ENCODE results near the gene PEX26.
"Not testable (repeated sequence)": the region's sequence is repeated elsewhere in the genome, so short reads cannot be mapped to it uniquely, and the experiment has no call there.

Gene PEX26

DNA sequence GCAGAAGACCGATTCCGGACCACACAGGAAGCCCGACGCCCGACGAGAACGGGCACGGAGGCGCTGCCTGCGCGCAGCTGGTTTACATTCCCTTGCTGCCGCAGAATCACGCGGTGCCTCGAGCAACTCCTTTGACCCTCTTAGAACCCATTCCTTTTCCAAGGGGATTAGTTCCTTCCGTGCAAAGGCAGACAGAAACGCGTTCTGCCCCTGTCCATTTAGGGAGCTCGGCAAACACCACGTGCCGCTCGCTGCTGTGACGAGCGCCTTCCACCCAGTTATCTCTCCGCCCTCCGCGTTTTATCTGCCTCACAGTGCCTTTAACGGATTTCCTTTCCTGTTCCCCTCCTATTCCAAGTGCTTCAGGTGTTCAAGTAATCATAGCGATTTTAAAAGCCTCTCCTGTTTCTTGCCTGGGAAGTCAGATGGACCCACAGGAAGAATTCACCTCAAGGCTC lies 29.3 kb upstream of the PEX26 start:
- 54% methylated on average over 23 of the region's 29 CpGs for WGBS (ENCODE audit: insufficient coverage)
- DNase-seq = peak in 1 of 3 donors; percentile 26
- H3K9me3 ChIP-seq (ENCODE audit: control extremely low read depth in 1 of 5, control insufficient read depth in 4 of 5, insufficient read depth in 2 of 5, low read depth in 1 of 5, low read length in 4 of 5) = peaks cover 0 to 6% (median 0%) of the 10 kb centered on the region in 5 experiments
- H3K27ac ChIP-seq (ENCODE audit: insufficient read depth in 1 of 2, low read depth in 1 of 2, low read length in 2 of 2, poor library complexity in 1 of 2, severe bottlenecking in 2 of 2) = no peak overlapping the region
- POLR2A ChIA-PET = no interaction called here
- no peaks in the 10 kb centered on the region for H3K36me3 ChIP-seq (ENCODE audit: control insufficient read depth in 4 of 4, insufficient read depth in 4 of 4, low read length in 3 of 4)
- H3K4me3 ChIP-seq (ENCODE audit: control insufficient read depth in 1 of 7, extremely low read depth in 1 of 7, insufficient read depth in 4 of 7, low read depth in 2 of 7, low read length in 6 of 7) = no peak overlapping the region
- peaks cover 0 to 9% (median 3%) of the 10 kb centered on the region in 5 experiments for H3K27me3 ChIP-seq (replicated peaks in 2 of 5; ENCODE audit: control insufficient read depth in 4 of 5, insufficient read depth in 5 of 5, low read length in 4 of 5)
- H3K4me1 ChIP-seq (ENCODE audit: control extremely low read depth in 1 of 4, control insufficient read depth in 4 of 4, insufficient read depth in 4 of 4, low read length in 3 of 4) = no peaks in the 10 kb centered on the region
- CTCF ChIA-PET = no interaction called here

GRCh38 chr22:18050065-18050464 lies 27.7 kb upstream of the PEX26 start:
- 98% methylated on average over 4 of the region's 5 CpGs for WGBS (ENCODE audit: insufficient coverage)
- Histone ChIP-seq H3K4me1 (ENCODE audit: control extremely low read depth in 1 of 4, control insufficient read depth in 4 of 4, insufficient read depth in 4 of 4, low read length in 3 of 4) (no peaks in the 10 kb centered on the region), H3K36me3 (ENCODE audit: control insufficient read depth in 4 of 4, insufficient read depth in 4 of 4, low read length in 3 of 4) (no peaks in the 10 kb centered on the region), H3K9me3 (ENCODE audit: control extremely low read depth in 1 of 5, control insufficient read depth in 4 of 5, insufficient read depth in 2 of 5, low read depth in 1 of 5, low read length in 4 of 5) (peaks cover 0 to 6% (median 0%) of the 10 kb centered on the region in 5 experiments), H3K27me3 (replicated peaks in 2 of 5; ENCODE audit: control insufficient read depth in 4 of 5, insufficient read depth in 5 of 5, low read length in 4 of 5) (peaks cover 0 to 9% (median 3%) of the 10 kb centered on the region in 5 experiments), H3K4me3 (ENCODE audit: control insufficient read depth in 1 of 7, extremely low read depth in 1 of 7, insufficient read depth in 4 of 7, low read depth in 2 of 7, low read length in 6 of 7) (no peak overlapping the region), H3K27ac (ENCODE audit: insufficient read depth in 1 of 2, low read depth in 1 of 2, low read length in 2 of 2, poor library complexity in 1 of 2, severe bottlenecking in 2 of 2) (no peak overlapping the region)
- CTCF ChIA-PET = no interaction called here
- no peak for DNase-seq
- POLR2A ChIA-PET = no interaction called here

DNA sequence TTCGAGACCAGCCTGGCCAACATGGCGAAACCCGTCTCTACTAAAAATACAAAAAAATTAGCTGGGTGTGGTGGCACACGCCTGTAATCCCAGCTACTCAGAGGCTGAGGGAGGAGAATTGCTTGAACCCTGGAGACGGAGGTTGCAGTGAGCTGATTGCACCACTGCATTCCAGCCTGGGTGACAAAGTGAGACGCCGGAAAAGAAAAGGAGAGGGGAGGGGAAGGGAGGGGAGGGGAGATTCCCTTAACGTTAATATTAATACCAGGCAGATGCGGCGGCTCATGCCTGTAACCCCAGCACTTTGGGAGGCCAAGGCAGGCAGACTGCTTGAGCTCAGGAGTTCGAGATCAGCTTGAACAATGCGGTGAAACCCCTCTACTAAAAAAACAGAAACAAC lies 26.7 kb upstream of the PEX26 start:
- H3K4me1 ChIP-seq (ENCODE audit: control extremely low read depth in 1 of 4, control insufficient read depth in 4 of 4, insufficient read depth in 4 of 4, low read length in 3 of 4); H3K27me3 ChIP-seq (replicated peaks in 2 of 5; ENCODE audit: control insufficient read depth in 4 of 5, insufficient read depth in 5 of 5, low read length in 4 of 5); H3K36me3 ChIP-seq (ENCODE audit: control insufficient read depth in 4 of 4, insufficient read depth in 4 of 4, low read length in 3 of 4); H3K9me3 ChIP-seq (ENCODE audit: control extremely low read depth in 1 of 5, control insufficient read depth in 4 of 5, insufficient read depth in 2 of 5, low read depth in 1 of 5, low read length in 4 of 5); H3K4me3 ChIP-seq (ENCODE audit: control insufficient read depth in 1 of 7, extremely low read depth in 1 of 7, insufficient read depth in 4 of 7, low read depth in 2 of 7, low read length in 6 of 7); POLR2A ChIA-PET; DNase-seq; H3K27ac ChIP-seq (ENCODE audit: insufficient read depth in 1 of 2, low read depth in 1 of 2, low read length in 2 of 2, poor library complexity in 1 of 2, severe bottlenecking in 2 of 2): not testable (repeated sequence)
- CTCF ChIA-PET = interaction anchor here (1.3 kb wide), 1 partner anchor 27 kb away, joined by 3 read pairs; the partner anchor contains the start of gene PEX26
- WGBS (ENCODE audit: insufficient coverage) = 93% methylated on average over 5 of the region's 12 CpGs

GRCh38 chr22:18053216-18053946 lies 24.4 kb upstream of the PEX26 start:
- H3K27me3 ChIP-seq (replicated peaks in 2 of 5; ENCODE audit: control insufficient read depth in 4 of 5, insufficient read depth in 5 of 5, low read length in 4 of 5); H3K4me3 ChIP-seq (ENCODE audit: control insufficient read depth in 1 of 7, extremely low read depth in 1 of 7, insufficient read depth in 4 of 7, low read depth in 2 of 7, low read length in 6 of 7); H3K9me3 ChIP-seq (ENCODE audit: control extremely low read depth in 1 of 5, control insufficient read depth in 4 of 5, insufficient read depth in 2 of 5, low read depth in 1 of 5, low read length in 4 of 5); H3K4me1 ChIP-seq (ENCODE audit: control extremely low read depth in 1 of 4, control insufficient read depth in 4 of 4, insufficient read depth in 4 of 4, low read length in 3 of 4); H3K27ac ChIP-seq (ENCODE audit: insufficient read depth in 1 of 2, low read depth in 1 of 2, low read length in 2 of 2, poor library complexity in 1 of 2, severe bottlenecking in 2 of 2); POLR2A ChIA-PET; DNase-seq; H3K36me3 ChIP-seq (ENCODE audit: control insufficient read depth in 4 of 4, insufficient read depth in 4 of 4, low read length in 3 of 4): not testable (repeated sequence)
- CTCF ChIA-PET = interaction anchor here (1.1 kb wide), 1 partner anchor 168 kb away, joined by 3 read pairs; no protein-coding TSS in a partner anchor
- WGBS (ENCODE audit: insufficient coverage) = 96% methylated on average over 18 of the region's 49 CpGs

DNA sequence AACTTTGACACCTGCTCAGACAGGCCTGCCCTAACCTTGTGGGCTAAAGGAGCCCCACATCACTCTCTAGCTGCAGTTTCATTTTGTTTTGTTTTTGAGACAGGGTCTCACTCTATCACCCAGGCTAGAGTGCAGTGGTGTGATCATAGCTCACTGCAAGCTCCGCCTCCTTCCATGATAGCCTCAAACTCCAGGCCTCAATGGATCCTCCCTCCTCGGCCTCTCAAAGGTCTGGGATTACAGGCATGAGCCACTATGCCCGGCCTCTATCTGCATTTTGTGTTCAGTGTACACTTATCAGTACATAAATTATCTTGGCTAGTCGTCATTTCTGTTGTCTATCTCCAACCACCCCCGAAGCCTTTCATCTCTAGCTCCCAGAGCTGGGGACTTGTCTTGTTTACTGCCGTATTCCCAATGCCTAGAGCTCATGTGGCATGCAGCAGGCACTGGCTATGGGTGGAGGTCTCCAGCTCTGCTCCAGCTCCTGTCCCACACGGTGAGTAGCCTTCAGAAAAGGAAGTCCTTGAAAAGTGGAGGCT lies 22.1 kb upstream of the PEX26 start:
- Histone ChIP-seq H3K27me3 (replicated peaks in 2 of 5; ENCODE audit: control insufficient read depth in 4 of 5, insufficient read depth in 5 of 5, low read length in 4 of 5) (no peaks in the 10 kb centered on the region), H3K9me3 (ENCODE audit: control extremely low read depth in 1 of 5, control insufficient read depth in 4 of 5, insufficient read depth in 2 of 5, low read depth in 1 of 5, low read length in 4 of 5) (no peaks in the 10 kb centered on the region), H3K36me3 (ENCODE audit: control insufficient read depth in 4 of 4, insufficient read depth in 4 of 4, low read length in 3 of 4) (no peaks in the 10 kb centered on the region), H3K27ac (ENCODE audit: insufficient read depth in 1 of 2, low read depth in 1 of 2, low read length in 2 of 2, poor library complexity in 1 of 2, severe bottlenecking in 2 of 2) (no peak overlapping the region), H3K4me1 (ENCODE audit: control extremely low read depth in 1 of 4, control insufficient read depth in 4 of 4, insufficient read depth in 4 of 4, low read length in 3 of 4) (peaks cover 0 to 2% (median 0%) of the 10 kb centered on the region in 4 experiments), H3K4me3 (ENCODE audit: control insufficient read depth in 1 of 7, extremely low read depth in 1 of 7, insufficient read depth in 4 of 7, low read depth in 2 of 7, low read length in 6 of 7) (no peak overlapping the region)
- no peak for DNase-seq
- ChIA-PET POLR2A (no interaction called here), CTCF (interaction anchor here (0.9 to 1.6 kb wide), 4 partner anchors 11 to 226 kb away, joined by 3 to 5 read pairs (median 4); no protein-coding TSS in a partner anchor)
- 95% methylated on average over 6 of the region's 7 CpGs for WGBS (ENCODE audit: insufficient coverage)

- no peaks in the 10 kb centered on the region for H3K36me3 ChIP-seq (ENCODE audit: control insufficient read depth in 4 of 4, insufficient read depth in 4 of 4, low read length in 3 of 4)
- H3K27me3 ChIP-seq (replicated peaks in 2 of 5; ENCODE audit: control insufficient read depth in 4 of 5, insufficient read depth in 5 of 5, low read length in 4 of 5) = no peaks in the 10 kb centered on the region
- ChIA-PET POLR2A (no interaction called here), CTCF (interaction anchor here (0.9 to 1.6 kb wide), 3 partner anchors 10 to 226 kb away, joined by 3 to 5 read pairs (median 3); no protein-coding TSS in a partner anchor)
- DNase-seq = no peak
- 93% methylated on average over 4 of the region's 4 CpGs for WGBS (ENCODE audit: insufficient coverage)
- H3K27ac ChIP-seq (ENCODE audit: insufficient read depth in 1 of 2, low read depth in 1 of 2, low read length in 2 of 2, poor library complexity in 1 of 2, severe bottlenecking in 2 of 2) = no peak overlapping the region
- peaks cover 0 to 2% (median 0%) of the 10 kb centered on the region in 4 experiments for H3K4me1 ChIP-seq (ENCODE audit: control extremely low read depth in 1 of 4, control insufficient read depth in 4 of 4, insufficient read depth in 4 of 4, low read length in 3 of 4)
- no peak overlapping the region for H3K4me3 ChIP-seq (ENCODE audit: control insufficient read depth in 1 of 7, extremely low read depth in 1 of 7, insufficient read depth in 4 of 7, low read depth in 2 of 7, low read length in 6 of 7)
- H3K9me3 ChIP-seq (ENCODE audit: control extremely low read depth in 1 of 5, control insufficient read depth in 4 of 5, insufficient read depth in 2 of 5, low read depth in 1 of 5, low read length in 4 of 5) = no peaks in the 10 kb centered on the region
Observed at GRCh38 chr22:18056161-18056666, 21.6 kb upstream of the PEX26 start.
